ENCODE measurements around the gene RECK.

RECK gene

DNA sequence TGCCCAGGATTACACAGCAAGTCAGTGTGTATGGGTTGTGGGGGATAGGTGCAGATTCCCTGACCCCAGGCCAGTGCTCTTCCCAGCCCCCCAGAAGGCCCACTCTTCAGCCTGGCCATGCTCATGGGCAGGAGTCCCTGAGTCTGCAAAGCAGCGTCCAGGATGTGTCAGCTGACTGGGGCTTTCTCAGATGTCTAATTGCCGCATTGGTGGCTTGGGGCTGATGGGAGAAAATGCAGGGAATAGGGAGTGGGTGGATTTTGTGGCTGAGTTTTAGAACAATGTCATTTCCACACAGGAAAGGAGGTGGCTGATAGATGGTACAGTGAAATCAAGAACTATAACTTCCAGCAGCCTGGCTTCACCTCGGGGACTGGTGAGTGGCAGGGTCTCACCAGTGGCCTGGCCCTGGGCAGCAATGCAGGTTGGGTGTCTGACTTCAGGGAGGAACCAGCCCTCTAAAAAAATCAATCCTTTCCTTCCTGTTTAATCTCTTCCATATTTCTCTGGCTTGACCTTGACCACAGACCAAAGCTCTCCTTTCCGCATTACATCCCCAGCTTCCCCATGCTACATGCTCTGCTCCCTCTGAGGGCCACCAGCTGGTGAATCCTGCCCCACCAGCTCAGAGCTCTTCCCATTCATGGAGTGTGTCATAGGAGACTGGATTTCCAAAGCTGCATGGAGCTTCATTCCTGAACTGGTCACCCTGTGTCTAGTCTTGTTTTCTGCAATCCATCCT lies 114.0 kb downstream of the RECK start:
- Histone ChIP-seq H3K4me1 (ENCODE audit: control insufficient read depth in 1 of 2, insufficient read depth in 1 of 2, low read depth in 1 of 2, low read length in 1 of 2) (peaks cover 96 to 99% of the 10 kb centered on the region in 2 experiments), H3K27me3 (no peaks in the 10 kb centered on the region), H3K27ac (peak overlapping the region; percentile 100), H3K9me3 (no peaks in the 10 kb centered on the region), H3K4me3 (ENCODE audit: low read depth in 1 of 2, low read length in 1 of 2) (peak overlapping the region; percentile 59 to 66), H3K36me3 (peaks cover 62% of the 10 kb centered on the region)
- TF ChIP-seq, protein P1, sequence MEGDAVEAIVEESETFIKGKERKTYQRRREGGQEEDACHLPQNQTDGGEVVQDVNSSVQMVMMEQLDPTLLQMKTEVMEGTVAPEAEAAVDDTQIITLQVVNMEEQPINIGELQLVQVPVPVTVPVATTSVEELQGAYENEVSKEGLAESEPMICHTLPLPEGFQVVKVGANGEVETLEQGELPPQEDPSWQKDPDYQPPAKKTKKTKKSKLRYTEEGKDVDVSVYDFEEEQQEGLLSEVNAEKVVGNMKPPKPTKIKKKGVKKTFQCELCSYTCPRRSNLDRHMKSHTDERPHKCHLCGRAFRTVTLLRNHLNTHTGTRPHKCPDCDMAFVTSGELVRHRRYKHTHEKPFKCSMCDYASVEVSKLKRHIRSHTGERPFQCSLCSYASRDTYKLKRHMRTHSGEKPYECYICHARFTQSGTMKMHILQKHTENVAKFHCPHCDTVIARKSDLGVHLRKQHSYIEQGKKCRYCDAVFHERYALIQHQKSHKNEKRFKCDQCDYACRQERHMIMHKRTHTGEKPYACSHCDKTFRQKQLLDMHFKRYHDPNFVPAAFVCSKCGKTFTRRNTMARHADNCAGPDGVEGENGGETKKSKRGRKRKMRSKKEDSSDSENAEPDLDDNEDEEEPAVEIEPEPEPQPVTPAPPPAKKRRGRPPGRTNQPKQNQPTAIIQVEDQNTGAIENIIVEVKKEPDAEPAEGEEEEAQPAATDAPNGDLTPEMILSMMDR (IDR thresholded peaks at IDR 0.05): peak; percentile 22

- Histone ChIP-seq H3K27ac (peak overlapping the region; percentile 100), H3K4me1 (ENCODE audit: control insufficient read depth in 1 of 2, insufficient read depth in 1 of 2, low read depth in 1 of 2, low read length in 1 of 2) (peaks cover 88 to 90% of the 10 kb centered on the region in 2 experiments)
- TF ChIP-seq, protein P1 (IDR thresholded peaks at IDR 0.05): peak; percentile 54
These were observed 114.8 kb downstream of the RECK start for GRCh38 chr9:36151316-36152210.

DNA sequence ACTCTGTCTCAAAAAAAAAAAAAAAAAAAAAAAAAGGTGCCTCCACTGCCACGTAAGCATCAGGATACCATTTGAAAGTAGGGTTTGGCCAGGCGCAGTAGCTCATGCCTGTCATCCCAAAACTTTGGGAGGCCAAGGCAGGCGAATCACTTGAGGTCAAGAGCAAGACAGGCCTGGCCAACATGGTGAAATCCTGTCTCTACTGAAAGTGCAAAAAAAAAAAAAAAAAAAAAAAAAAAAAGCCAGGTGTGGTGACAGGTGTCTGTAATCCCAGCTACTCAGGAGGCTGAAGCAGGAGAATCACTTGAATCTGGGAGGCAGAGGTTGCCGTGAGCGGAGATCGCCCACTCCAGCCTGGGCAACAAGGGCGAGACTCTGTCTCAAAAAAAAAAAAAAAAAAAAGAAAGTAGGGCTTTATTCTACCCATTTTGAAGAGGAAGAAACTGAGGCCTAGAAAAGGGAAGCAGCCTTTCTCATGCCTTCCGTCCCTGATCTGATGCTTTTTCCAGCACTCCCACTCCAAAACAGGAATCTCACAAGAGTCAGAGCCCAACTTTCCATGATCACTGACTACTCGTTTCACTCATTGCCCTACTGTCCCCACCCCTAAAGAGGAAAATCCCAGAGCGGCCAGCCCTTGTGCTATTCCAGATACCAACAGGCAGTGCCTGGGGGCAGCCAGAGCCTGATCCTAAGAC lies 116.2 kb downstream of the RECK start:
- H3K27me3 ChIP-seq: no peaks in the 10 kb centered on the region
- TF ChIP-seq, protein P1 (IDR thresholded peaks at IDR 0.05): no peak
- H3K4me1 ChIP-seq (ENCODE audit: control insufficient read depth in 1 of 2, insufficient read depth in 1 of 2, low read depth in 1 of 2, low read length in 1 of 2): peaks cover 78 to 83% of the 10 kb centered on the region in 2 experiments
- peak overlapping the region; percentile 100 for H3K27ac ChIP-seq
- peak overlapping the region in 1 of 2 experiments; percentile 66 for H3K4me3 ChIP-seq (ENCODE audit: low read depth in 1 of 2, low read length in 1 of 2)
- H3K36me3 ChIP-seq: peaks cover 54% of the 10 kb centered on the region
- no peaks in the 10 kb centered on the region for H3K9me3 ChIP-seq

More at GRCh38 chr9:36151316-36152210, 114.8 kb downstream of the RECK start:
- Histone ChIP-seq H3K9me3 (no peaks in the 10 kb centered on the region), H3K4me3 (ENCODE audit: low read depth in 1 of 2, low read length in 1 of 2) (peak overlapping the region; percentile 59 to 66), H3K27me3 (no peaks in the 10 kb centered on the region), H3K36me3 (peaks cover 63% of the 10 kb centered on the region)

DNA sequence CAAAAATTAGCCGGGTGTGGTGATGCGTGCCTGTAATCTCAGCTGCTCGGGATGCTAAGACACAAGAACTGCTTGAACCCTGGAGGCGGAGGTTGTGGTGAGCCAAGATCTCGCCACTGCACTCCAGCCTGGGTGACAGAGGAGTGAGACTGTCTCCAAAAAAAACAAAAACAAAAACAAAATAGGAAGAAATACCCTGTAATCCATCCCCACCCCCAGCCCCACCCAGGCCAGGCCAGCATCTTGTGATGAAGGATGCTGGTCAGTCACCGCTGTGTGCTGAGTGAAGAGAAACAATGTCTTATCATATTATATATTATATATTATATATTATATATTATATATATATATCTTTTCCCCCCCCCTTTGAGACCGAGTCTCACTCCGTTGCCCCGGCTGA lies 117.0 kb downstream of the RECK start:
- peaks cover 48% of the 10 kb centered on the region for H3K36me3 ChIP-seq
- peaks cover 78 to 83% of the 10 kb centered on the region in 2 experiments for H3K4me1 ChIP-seq (ENCODE audit: control insufficient read depth in 1 of 2, insufficient read depth in 1 of 2, low read depth in 1 of 2, low read length in 1 of 2)
- H3K4me3 ChIP-seq (ENCODE audit: low read depth in 1 of 2, low read length in 1 of 2): peak overlapping the region in 1 of 2 experiments; percentile 66
- H3K9me3 ChIP-seq: no peaks in the 10 kb centered on the region
- TF ChIP-seq, protein P1 (IDR thresholded peaks at IDR 0.05): no peak
- H3K27me3 ChIP-seq: no peaks in the 10 kb centered on the region
- H3K27ac ChIP-seq: peak overlapping the region; percentile 100

- peaks cover 71 to 78% of the 10 kb centered on the region in 2 experiments for H3K4me1 ChIP-seq (ENCODE audit: control insufficient read depth in 1 of 2, insufficient read depth in 1 of 2, low read depth in 1 of 2, low read length in 1 of 2)
- H3K4me3 ChIP-seq (ENCODE audit: low read depth in 1 of 2, low read length in 1 of 2): peak overlapping the region in 1 of 2 experiments; percentile 9
- no peaks in the 10 kb centered on the region for H3K9me3 ChIP-seq
- no peaks in the 10 kb centered on the region for H3K27me3 ChIP-seq
- H3K27ac ChIP-seq: peak overlapping the region; percentile 100
- H3K36me3 ChIP-seq: peaks cover 47% of the 10 kb centered on the region
- TF ChIP-seq, protein P1 (IDR thresholded peaks at IDR 0.05): no peak
These were observed 117.7 kb downstream of the RECK start for GRCh38 chr9:36154331-36154952.

Measured in neutrophil (primary cell).